ENCODE results near the gene SOBP. TPM values are rescaled to one million over a fixed set of nuclear protein-coding genes. Genes with fewer than 3 reads are reported as not detected.

SOBP gene
- total RNA-seq, 1 donor from 2014 or later = 18.5 TPM

DNA sequence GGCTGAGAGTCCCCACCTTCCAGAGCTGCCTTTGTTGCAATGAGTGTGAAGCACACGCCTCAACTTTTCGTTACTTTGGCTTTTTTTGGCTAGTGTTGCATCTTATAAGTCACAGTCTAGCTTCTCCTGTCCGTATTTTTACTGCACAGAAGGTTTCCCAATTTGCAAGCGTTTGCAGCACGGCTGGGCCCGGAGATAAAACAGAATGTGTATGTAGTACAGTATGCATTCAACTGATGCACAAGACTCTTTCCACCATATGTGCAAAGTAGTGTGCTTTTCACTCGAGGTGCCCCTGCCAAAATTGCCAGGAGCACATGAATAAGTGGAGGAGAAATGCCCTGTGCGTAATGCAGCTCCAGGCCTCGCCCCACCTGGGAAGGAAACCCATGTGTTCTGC, 79.6 kb downstream of the SOBP start:
- intact Hi-C loops (cut with DNase I) = no loop called here
- DNase-seq (ENCODE audit: low spot score) = no peak
- no peak for ATAC-seq

DNA sequence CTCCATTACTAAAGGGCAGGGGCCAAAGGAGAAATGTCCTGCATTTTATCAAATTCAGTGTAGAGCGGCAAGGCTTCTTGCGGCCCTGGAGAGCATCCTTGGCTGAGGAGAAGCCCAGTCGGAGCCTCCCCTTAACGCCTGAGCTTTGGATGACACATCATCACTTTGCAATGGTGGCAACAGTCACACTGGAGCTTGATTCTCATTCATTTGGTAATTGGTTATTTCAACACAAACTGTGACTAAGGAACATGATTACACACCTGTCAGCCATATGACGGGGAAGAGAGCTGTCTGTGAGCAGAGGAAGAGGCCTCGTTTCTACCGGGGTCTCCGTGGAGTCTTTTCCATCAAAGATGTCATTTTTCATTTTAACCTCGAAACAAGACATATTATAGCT, 81.4 kb downstream of the SOBP start:
- ATAC-seq = no peak

DNA sequence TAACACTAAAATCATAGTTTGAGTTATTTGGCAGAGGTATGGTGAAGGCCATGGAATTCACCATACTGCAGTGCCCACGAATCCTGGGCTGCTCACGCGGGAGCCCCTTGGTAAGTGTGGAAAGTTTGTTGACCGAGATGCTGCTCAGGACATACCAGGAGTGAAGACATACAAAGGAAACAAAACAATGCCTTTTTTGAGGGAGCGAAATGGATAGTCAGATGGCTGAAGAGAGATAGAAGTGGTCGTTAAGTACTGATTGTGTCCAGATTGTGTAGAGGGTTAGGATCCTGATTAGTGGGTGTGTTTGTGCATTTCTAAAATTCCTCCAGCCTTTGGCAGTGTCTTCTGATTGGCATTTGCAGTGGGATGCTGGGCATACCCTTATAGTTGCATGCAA, 83.0 kb downstream of the SOBP start:
- ATAC-seq = no peak
- intact Hi-C loops (cut with DNase I) = no loop called here

More for the DNA sequence above, 81.4 kb downstream of the SOBP start:
- DNase-seq (ENCODE audit: low spot score) = no peak
- intact Hi-C loops (cut with DNase I) = no loop called here

DNA sequence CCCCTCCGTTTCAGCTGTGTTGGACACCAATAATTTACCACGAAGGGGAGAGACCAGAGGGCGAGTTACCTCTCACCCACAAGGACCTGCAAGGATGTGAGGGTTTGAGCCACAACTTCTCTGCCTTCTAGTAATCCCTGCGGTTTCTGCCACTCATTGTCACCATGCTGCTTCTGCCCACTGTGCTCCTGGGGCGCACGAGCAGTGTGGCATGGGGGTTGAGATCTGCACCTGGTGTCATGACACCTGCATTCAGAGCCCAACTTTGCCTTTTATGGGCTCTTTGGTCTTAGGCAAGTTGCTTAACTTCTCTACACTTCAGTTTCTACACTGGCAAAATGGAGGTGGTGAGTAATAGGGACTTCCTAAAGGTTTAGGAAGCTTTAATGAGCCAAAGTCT, 84.9 kb downstream of the SOBP start:
- intact Hi-C loops (cut with DNase I) = no loop called here
- ATAC-seq = no peak
- no peak for DNase-seq (ENCODE audit: low spot score)

More for the DNA sequence above, 83.0 kb downstream of the SOBP start:
- DNase-seq (ENCODE audit: low spot score) = no peak

DNA sequence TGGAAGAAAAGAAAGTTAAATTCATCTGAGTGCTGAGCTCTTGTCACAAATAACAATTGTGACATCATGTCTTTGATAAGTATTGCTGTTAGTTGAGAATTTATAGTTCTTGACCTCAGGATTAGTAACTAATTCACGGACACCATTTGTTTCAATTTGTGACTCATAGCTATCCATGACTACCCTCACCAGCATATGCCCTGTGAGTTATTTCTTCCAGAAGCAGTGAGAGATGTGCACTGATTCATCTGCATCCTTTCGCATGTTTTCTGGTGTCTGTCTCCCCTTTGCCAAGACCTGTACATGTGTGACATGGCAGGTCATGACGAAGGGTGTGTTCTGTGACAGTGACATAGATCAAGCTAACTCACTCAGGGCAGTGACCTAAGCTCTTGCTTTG, 86.9 kb downstream of the SOBP start:
- no peak for ATAC-seq
- DNase-seq (ENCODE audit: low spot score) = no peak
- intact Hi-C loops (cut with DNase I) = no loop called here

DNA sequence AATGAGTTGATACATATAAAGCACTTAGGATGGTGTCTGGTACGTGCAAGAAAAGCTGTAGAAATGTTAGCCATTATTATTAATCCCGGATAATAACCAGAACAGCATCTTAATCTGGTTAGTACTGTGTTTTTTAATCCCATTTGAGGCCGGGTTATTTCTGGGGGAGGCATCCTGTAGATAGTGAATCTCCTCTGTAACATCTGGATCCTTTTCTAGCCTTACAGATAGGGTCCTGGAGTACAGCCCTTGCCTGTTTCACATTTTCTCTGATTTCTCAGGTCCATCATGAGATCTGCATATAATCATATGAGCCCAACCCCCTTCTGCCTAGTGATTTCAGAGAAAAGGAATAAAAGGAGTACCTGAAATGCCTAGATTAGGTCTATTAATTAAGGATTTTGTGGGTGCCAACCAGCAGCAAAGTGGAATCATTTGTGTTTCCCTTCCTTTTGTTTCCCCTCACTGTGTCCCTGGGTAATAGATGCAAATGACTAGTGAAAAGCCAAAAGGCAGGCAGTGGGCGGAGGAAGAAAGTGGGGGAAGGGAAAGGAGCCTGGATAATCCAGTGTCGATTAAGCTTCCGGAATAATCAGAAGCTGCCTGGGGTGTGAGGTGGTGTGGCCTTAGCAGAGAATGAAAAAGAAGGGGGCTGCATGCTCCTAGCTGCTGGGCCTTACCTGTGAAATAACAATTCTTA, 88.9 kb downstream of the SOBP start:
- no peak for ATAC-seq
- no peak for DNase-seq (ENCODE audit: low spot score)
- intact Hi-C loops (cut with DNase I) = no loop called here

DNA sequence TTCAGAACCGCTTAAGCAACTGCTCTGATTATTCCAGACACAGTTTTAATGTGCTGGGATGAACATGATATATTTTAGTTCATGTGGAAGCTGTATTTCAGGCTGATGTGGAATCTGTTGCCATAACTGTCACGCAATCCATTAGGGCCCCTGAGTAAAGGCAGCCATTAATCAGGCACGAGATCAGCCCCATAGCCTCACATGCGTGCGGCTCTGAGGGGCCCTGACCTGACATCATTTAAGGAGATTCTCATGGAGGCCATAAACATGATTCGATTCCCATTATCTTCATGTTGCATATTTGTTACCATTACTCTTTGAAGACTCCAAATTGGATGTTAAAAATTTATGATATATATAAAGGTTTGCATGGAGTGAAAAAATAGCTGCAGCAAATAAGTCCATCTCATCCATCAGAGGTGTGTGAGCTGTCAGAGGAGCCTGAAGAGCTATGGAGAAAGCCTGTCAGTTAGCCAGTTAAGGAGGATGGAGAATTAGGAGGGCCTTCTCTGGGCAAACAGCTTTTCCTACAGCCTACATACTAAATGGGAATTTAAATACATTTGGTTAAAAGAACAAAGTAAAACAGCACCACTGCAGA, 89.6 kb downstream of the SOBP start:
- intact Hi-C loops (cut with DNase I) = no loop called here
- ATAC-seq = no peak
- DNase-seq (ENCODE audit: low spot score) = no peak

DNA sequence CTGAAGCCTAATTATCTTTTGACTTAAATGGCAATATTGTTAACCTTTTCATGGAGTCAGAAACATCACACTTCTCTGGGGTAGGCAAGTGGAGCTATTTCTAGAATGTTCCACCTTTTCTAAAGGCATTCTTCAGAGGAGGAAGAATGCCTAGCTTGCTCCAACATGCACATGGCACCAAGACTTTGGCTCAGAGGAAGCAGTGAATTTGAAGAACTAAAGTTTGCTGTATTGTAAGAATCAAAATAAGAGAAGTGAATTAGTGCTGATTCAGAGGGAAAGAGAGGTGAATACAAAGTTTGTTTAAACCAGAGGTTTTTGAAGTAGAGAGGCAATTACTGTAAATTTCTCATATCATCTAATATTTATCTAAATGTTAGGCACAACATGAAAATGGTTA, 92.2 kb downstream of the SOBP start:
- DNase-seq (ENCODE audit: low spot score) (no peak), ATAC-seq (no peak)
- intact Hi-C loops (cut with DNase I) = no loop called here

DNA sequence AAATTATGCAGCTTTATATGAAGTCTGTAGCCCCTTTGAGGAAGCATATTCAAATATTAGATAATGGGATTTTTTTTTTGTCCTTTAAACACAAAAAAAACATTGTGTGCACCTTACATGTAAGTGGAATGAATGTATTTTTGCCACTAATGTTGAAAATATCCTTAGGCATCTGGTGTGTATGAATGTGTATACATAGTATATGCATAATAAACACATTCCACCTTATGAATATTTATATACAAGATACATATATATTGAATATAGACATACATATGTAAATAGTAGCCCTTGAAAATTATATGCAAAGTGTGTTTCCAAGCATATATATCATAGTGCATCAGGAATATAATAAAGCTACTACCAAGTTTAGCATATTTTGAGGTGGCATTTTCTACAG, 94.8 kb downstream of the SOBP start:
- no peak for DNase-seq (ENCODE audit: low spot score)
- intact Hi-C loops (cut with DNase I) = no loop called here
- no peak for ATAC-seq

DNA sequence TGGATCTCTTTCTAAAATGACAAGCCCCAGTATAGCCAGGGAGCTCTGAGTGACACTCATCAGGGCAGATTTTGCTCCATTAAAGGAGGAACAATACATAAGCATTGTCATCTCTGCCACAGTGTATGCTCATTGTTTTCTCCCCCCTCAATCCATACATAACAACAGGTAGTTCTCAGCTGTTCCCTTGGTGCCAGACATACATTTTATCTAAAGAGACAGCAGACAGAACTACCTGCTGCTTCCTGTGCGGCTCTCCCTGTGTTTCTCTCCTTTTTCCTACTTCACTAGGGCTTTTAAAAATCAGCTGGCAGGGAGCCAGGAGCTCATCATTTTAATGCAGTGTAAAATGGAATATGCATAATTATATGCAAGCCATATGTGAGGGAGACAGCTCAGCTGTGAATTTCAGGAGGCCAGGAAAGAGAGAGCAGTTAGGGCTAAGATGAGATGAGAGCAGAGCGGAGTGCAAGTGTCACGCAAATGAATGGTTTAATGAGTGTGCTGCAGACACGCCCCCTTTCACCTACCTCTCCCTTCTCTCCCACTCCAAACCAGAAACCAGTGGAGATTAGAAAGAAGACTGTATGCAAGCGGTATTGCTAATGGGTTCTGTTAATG, 96.0 kb downstream of the SOBP start:
- intact Hi-C loops (cut with DNase I) = no loop called here
- ATAC-seq (no peak), DNase-seq (ENCODE audit: low spot score) (no peak)

DNA sequence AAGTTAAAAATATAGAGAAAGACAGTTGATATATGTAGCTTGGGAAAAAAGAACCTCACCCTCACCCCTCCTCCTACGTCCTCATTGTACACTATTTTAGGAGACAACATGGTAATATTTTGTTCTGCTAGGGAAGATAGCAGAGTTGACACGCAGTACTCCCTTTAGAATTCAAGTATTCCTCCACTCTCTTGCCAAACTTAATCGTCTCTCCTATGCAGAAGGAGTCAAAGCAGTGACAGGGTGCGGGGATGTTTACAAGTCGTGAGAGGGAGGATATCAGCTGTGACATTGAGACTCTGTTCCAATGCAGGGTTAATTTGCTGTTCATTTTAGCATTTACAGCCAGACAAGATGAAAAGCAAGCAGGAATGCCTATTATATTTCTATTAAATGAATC, 97.5 kb downstream of the SOBP start:
- DNase-seq (ENCODE audit: low spot score) (no peak), ATAC-seq (no peak)
- intact Hi-C loops (cut with DNase I) = no loop called here

DNA sequence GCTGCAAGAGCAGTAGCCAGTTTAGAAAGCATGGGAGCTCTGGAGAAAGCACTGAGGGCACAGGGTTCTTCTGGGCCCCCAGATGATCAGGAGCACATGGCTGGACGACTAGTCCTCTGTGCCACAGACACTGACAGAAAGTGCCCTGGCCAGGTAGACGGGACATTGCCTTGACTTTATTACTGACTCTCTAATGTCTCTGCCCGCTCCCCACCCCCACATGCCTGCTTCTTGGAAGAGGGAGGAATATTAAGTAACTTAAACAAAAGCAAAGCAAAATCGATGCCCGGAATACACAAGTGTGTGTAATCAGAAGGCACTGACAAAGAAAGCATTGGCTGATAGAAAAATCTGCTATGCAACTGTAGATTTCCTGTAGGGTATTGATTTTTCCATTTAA, 99.3 kb downstream of the SOBP start:
- intact Hi-C loops (cut with DNase I) = no loop called here
- DNase-seq (ENCODE audit: low spot score) (no peak), ATAC-seq (no peak)

DNA sequence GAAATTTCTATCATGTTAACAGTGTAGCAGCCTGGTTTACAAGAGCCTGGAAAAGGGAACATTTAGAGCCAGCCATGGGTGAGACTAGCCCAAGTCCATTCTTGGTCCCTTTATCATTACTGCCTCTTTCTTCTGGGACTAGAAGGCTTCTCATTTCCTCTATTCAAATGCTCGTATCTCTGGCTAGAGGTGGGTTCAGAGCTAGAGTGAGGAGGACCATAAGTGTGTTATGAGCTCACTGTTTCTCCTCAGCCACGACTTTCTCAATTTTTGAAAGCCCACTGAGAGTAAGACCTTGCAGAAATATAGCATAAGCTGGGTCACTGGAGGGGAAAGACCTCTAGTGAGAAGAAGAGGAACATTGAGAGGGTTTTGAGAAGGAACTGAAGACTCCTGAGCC, 100.0 kb downstream of the SOBP start:
- ATAC-seq (no peak), DNase-seq (ENCODE audit: low spot score) (no peak)
- intact Hi-C loops (cut with DNase I) = no loop called here

DNA sequence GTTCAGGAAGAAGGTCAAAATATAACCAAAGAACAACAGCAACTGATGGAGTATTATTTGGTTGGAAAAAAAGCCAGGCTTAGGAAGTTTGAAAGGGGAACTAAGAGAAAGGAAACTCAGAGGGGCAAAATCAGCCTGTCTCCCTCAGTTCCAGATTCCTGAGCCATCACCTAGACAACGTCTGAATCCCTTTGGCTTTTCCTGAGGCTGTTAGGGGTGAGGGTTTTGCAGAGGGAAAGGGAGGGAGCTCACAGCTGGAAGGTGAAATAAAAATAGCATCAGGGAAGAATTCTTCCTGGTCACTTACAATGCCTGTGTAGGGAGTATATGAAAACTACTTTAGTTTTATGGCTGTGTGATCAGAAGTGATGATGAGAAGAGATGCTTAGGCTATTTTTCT, 100.5 kb downstream of the SOBP start:
- ATAC-seq (no peak), DNase-seq (ENCODE audit: low spot score) (no peak)
- intact Hi-C loops (cut with DNase I) = no loop called here

DNA sequence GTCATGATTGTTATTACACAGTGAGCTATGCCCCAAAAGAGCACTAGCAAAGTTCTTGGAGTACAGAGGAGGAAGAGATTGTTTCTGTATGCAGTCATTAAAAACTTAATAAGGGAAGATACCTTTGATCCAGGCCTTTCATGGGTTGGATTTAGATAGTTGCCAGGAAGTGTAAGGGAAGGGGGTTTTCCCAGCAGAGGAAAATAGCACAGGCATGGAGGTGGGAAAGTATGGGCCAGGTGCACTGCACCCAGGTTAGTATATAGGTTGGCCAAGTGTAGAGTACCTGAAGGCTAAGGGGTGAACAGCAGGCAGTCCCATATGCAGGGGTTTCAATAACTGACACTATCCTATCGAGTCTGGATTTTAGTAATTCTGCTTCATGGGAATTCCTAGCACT, 101.4 kb downstream of the SOBP start:
- ATAC-seq (no peak), DNase-seq (ENCODE audit: low spot score) (no peak)
- intact Hi-C loops (cut with DNase I) = no loop called here

DNA sequence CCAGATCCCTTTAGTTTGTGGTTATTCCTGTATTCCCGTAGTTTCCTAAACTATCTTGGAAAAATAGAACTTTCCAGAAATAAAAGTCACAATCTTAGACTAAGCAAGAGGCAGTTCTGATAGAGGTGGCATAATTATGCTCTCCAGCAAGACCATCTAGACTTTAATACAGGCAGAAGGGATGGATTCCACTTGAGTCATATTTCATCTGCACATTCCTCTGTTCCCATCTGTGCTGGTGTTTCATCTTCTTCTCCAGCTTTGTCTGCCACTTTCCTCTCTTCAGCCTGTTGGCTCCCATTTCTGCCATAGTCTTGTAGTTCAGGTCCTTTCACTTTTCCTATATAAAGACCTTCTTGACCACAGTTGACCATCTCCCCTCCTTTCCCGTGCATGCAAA, 102.9 kb downstream of the SOBP start:
- intact Hi-C loops (cut with DNase I) = no loop called here
- DNase-seq (ENCODE audit: low spot score) (no peak), ATAC-seq (no peak)

DNA sequence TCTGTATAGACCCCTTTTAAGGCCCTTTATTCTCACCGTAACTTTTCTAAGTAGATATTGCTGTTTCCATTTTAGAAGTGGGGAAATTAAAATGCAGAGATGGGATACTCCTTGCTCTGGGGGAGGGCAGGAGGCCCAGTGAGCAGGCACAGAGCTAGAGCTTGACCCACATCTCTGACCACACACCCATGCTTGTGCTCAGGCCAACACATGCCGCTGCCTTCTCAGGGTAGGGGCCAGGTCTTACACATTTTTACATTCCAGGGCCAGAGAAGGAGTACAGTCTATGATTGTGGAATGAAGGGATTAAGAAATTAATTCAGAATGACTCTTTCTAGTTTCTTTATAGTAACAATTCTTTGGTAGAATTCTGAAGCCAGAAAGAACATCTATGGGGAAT, 104.8 kb downstream of the SOBP start:
- DNase-seq (ENCODE audit: low spot score) (no peak), ATAC-seq (no peak)

DNA sequence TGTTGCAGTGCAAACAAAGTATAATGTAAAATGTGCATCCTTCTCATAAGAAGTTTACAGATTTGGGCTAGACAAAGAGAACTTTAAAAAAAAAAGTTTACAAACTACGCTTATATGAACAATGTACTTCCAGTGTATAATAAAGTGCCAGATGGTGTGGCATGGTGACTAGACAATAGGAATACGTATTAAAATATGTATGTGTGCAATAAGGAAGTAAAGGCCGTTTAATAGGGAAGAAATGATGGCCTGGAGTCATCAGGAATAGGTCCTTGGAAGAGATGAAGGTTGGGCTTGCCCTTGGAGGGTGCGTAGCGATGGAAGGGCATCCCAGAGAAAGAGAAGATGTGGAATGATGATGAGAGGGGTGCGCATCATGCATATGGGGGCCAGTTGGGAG, 108.2 kb downstream of the SOBP start:
- intact Hi-C loops (cut with DNase I) = no loop called here
- ATAC-seq (no peak), DNase-seq (ENCODE audit: low spot score) (no peak)

More for the DNA sequence above, 104.8 kb downstream of the SOBP start:
- intact Hi-C loops (cut with DNase I) = no loop called here

DNA sequence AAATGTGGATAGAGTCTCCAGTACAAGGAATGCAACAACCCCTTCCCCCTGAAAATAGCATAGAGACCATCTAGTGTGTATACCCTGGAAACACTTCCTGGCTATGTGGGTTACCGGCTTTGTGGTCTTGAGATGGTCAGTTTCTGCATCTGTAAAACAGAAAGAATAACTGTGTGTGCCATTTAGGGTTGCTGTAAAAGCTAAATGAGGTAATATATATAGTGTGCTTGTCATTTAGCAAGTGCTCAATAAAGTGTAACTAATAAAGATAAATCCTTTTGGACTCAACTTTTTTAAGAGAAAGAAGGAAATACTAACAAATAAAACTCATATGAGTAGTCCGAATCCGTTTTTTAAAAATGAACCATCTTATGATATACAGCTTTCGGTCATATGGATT, 109.1 kb downstream of the SOBP start:
- ATAC-seq (no peak), DNase-seq (ENCODE audit: low spot score) (no peak)
- intact Hi-C loops (cut with DNase I) = no loop called here

DNA sequence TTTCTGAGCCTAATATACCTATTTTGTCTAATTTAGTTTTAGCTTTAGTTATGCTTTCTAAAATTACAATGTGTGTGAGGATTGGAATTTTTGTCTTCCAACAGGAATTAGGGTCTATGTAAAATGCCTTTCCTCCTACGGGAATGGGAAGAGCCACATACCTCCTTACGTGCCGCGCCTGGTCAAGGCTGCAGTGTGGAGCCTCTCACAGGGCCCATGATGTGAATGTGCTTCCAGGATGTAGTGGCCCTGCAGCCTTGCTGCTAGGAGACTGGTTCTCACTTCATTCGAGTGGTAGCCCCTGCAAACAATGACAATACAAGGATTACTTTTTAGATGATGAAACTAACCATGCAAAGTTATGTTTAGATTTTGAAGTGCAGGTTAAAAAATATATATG, 110.2 kb downstream of the SOBP start:
- DNase-seq (ENCODE audit: low spot score) = no peak
- ATAC-seq = no peak
- intact Hi-C loops (cut with DNase I) = no loop called here

DNA sequence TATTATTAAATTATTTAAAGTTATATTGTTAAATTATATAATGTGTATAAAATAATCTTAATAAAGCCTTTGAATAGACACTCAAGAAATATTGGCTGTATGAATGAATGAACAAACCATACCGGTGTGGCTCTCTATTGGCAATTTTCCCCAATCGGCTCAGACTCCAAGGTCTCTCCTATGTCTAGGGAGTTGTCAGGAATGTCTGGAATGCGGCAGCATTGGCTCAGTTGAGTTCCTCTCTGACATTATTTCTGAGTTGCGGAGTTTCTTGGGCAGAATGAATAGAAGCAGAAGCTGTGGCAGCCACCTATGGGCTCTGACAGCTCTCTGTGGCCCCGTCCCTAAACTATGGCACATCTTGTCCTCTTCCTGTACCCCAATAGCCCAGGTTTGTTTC, 111.0 kb downstream of the SOBP start:
- peak; percentile 76 for ATAC-seq
- intact Hi-C loops (cut with DNase I) = no loop called here
- DNase-seq (ENCODE audit: low spot score) = no peak
